Activated CD4-positive, alpha-beta T cell treated with anti-CD3 and anti-CD28 coated beads for 1 hour (primary cell): Measurements from ENCODE around the gene OR5V1.
"Not testable (repeated sequence)": the region's sequence is repeated elsewhere in the genome, so short reads cannot be mapped to it uniquely, and the experiment has no call there.

Experiments
- DNase-seq: peaks from one replicate; pipeline ENCODE4 v3.0.0-alpha.2; 2020

OR5V1 gene

GRCh38 chr6:29368765-29369164, at the start of gene OR5V1:
Gene OR5V1, minus strand, starts transcription at chr6:29368865. Its CDS starts 12,670 bp downstream, at chr6:29356195.
- DNase-seq, result no peak

DNA sequence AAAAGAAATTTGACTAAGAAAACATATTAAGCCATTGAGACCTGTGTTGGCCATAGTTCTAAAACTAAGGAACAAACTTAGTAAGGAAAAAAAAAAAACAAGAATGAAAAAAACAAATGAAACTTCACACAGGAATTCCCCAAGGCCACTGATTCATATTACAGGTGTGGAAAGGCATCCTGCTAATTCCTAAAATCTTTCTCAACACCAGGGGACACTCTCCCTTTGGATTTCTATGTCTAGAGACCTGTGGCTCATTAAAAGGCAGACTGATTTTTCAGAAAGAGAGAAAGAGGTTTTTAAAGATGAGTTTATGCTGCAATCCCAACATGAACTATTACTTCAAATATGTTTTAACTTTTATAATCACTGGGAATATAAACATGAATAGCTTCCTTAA, 45.9 kb upstream of the OR5V1 start, which contains the start of gene OR12D1:
Gene OR12D1, plus strand, starts transcription at position 341 of the 400 bp plus-strand sequence.
- no peak for DNase-seq

GRCh38 chr6:29403801-29404200, 35.1 kb upstream of the OR5V1 start:
- no peak for DNase-seq

GRCh38 chr6:29399525-29399924, 30.9 kb upstream of the OR5V1 start:
- no peak for DNase-seq

GRCh38 chr6:29395331-29395730, 26.7 kb upstream of the OR5V1 start, which contains the start of gene OR12D2:
Gene OR12D2, plus strand, starts transcription at chr6:29395631. Its CDS starts 1,069 bp downstream, at chr6:29396700.
- no peak for DNase-seq

DNA sequence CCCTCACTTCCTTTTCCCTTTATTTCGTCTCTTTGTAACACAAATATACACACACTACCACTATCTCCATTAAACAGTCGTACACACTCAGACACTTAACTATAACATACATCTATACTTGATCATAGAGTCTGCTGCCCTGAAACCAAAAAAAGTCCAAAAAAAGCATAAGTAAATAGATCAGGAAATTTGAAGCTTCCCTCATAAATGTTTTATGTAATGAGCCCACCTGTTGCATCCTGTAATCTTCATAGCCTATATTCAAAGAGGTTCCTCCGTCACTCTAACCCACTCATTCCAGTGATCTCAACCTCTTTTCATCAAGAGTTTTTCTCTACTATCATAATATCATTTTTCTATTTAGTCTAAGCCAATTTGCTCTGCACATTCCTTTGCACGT, 19.9 kb upstream of the OR5V1 start:
- DNase-seq, result no peak

DNA sequence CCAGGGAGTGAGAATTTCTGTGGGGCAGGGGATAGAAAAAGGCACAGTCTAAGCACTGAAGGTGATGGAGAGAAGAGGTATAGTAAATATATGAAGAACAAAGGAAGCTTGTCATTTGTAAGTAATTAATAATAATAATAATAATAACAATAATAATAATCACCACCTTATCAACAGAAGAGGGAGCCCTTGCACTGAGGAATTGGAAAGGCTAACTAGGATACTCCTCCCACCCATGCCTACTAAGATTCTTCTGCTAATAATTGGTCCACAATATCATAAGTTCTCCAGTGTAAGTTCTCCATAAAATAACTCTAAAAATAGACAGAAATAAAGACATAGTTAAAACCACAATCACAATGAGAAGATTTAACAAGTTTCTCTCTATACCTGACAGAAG, 7.3 kb upstream of the OR5V1 start:
- no peak for DNase-seq

DNA sequence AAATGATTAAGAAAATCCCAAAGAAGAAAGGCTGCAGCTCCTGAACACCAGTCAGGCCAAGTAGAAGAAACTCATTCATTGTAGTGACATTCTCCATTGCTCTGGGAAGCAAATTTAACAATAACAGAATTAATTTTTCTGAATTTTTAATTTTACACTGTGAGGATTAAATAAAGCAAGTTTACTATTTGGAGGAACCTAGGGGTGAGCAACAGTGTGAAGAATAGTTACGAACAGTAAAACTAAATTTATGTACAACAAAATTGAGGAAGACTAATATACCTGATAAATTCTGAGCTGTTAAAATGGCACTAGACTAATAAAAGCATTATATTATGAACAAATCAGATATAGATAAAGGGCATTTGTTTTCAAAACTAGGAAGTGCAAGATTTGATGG, 6.5 kb upstream of the OR5V1 start, which contains the start of gene OR12D3:
Gene OR12D3, minus strand, starts transcription at position 101 of the 400 bp plus-strand sequence. Its CDS starts 4 bp downstream, at position 97.
- DNase-seq, result no peak

GRCh38 chr6:29355603-29356002, 13.1 kb downstream of the OR5V1 start:
- DNase-seq, result no peak

DNA sequence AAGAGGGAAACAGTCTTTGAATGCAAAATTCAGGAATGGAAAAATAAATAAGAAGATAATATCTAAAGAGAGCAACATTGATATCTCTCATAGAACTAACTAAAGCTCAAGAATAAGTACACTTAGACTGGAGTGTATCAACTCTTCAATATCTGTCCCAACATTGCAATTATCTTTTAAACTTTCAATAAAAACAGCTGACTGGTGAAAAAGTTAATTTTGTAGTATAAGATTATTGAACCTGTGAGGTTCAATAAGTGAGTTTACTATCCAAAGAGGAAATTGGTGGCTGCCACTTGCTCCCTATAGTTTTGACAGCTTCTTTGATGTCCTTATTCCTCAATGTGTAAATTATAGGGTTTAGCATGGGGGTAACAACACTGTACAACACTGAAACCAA, 13.7 kb downstream of the OR5V1 start:
- DNase-seq, result no peak

- not testable (repeated sequence) for DNase-seq
Measured at GRCh38 chr6:29349348-29349747, 19.3 kb downstream of the OR5V1 start.

DNA sequence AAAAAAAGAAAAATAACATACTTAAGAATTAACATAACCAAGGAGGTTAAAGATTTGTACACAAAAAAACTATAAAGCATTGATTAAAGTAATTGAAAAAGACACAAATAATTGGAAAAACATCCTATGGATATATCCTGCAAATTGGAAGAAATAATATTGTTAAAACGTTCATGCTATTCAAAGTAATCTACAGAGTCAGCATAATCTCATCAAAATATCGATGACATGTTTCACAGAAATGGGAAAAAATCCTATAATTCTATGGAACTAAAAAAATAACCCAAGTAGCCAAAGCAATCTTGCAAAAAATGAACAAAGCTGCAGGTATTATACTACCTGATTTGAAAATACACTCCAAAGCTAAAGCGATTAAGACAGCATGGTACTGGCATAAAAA, 23.3 kb downstream of the OR5V1 start:
- no peak for DNase-seq

GRCh38 chr6:29336269-29336668, 32.4 kb downstream of the OR5V1 start:
- no peak for DNase-seq

GRCh38 chr6:29332676-29333075, 36.0 kb downstream of the OR5V1 start:
- no peak for DNase-seq

- no peak for DNase-seq
Measured at GRCh38 chr6:29325777-29326176, 42.9 kb downstream of the OR5V1 start.

DNA sequence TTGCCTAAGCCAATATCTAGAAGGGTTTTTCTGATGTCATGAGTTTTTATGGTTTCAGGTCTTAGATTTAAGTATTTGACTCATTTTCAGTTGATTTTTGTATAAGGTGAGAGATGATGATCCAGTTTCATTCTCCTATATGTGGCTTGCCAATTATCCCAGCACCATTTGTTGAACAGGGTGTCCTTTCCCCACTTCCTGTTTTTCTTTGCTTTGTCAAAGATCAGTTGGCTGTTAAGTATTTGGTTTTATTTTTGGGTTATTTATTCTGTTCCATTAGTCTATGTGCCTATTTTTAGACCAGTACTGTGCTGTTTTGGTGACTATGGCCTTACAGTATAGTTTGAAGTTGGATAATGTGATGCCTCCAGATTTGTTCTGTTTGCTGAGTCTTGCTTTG, 45.3 kb downstream of the OR5V1 start:
- not testable (repeated sequence) for DNase-seq

- no peak for DNase-seq
Measured at GRCh38 chr6:29319931-29320330, 48.7 kb downstream of the OR5V1 start.
